ENCODE measurements around the gene AHCYL2.

DNA sequence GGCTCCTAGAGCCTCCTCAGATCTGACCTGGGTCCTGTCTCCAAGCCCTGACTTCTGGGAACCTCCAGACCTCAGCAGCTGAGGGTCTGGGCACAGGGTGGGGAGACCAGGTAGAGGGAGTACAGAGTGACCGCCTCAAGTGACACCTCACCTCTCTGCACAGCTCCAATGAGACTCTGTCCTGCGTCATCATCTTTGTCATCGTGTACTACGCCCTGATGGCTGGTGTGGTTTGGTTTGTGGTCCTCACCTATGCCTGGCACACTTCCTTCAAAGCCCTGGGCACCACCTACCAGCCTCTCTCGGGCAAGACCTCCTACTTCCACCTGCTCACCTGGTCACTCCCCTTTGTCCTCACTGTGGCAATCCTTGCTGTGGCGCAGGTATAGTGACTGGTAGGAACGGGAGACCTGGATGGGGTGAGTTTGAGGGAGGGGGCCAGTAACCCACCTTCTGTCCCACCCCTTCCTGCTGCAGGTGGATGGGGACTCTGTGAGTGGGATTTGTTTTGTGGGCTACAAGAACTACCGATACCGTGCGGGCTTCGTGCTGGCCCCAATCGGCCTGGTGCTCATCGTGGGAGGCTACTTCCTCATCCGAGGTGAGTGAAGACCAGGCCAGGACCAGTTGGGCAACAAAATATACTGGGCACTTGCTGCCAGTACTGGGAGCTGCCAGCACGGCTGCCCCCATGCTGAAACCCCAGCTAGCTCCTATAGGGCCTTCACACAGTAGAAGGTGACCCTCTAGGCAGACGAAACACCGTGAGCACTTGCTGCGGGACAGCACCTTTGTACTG, 18.6 kb upstream of the AHCYL2 start:
- TF ChIP-seq CTCF (IDR thresholded peaks at IDR 0.05) (no peak), POLR2A (IDR thresholded peaks at IDR 0.05) (no peak)
